ENCODE results near the gene KIF6.
A peak's percentile ranks its signal among the peaks of the same experiment; 100 is the strongest.
"Not testable (repeated sequence)": the region's sequence is repeated elsewhere in the genome, so short reads cannot be mapped to it uniquely, and the experiment has no call there.

The KIF6 gene

DNA sequence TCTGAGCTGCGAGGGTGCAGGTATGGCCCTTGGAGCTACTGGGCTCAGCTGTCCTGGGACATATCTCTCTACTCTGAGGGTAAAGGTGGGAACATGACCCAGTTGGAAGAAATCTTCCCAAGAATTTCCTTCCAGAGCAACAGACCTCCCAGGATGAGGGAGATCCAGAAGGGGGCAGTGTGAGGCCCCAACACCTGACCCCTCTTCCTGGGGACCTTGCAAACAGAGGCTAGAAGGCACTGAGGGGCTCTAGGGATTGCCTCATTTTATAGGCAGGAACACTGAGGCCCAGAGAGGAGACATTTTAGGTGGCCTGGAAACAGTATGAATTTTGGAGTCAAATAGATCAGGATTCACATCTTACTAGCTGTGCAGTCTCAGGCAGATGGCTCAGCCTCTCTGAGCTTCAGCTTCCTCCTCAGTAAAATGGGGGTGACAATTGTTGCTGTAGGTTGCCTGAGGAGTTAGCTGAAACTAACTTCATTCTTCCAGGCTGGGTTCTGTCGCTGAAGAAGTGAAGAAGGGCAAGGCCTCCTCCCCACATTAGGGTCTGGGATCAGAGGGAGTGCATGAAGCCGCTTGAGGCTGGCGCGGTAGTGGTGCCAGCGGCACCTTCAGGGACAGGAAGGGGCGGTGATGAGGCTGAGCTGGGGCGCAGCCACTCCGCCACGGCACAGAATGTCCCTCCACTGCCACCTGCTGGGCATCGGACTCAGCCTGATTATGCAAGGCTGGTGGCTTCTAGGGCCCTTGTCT is 422.4 kb downstream of the KIF6 start:
- peak; percentile 67 to 83 (median 78) for DNase-seq

DNA sequence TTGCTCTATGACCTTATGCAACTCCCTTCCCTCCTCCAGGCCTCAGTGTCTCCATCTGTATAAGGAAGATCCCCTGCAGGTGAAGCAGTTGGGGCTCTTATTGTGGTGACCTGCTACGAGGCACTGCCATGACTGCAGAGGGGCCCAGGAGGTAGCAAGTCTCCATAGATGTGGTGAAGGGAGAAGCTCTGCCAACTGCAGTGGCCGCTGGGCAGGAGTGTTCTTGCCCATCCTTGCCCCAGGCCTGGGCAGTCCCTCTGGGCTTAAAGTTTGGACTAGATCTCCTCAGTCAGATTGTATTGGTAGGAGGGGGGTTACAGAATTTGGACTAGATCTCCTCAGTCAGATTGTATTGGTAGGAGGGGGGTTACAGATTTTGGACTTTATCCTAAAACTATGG is 423.2 kb downstream of the KIF6 start:
- no peak for DNase-seq

DNA sequence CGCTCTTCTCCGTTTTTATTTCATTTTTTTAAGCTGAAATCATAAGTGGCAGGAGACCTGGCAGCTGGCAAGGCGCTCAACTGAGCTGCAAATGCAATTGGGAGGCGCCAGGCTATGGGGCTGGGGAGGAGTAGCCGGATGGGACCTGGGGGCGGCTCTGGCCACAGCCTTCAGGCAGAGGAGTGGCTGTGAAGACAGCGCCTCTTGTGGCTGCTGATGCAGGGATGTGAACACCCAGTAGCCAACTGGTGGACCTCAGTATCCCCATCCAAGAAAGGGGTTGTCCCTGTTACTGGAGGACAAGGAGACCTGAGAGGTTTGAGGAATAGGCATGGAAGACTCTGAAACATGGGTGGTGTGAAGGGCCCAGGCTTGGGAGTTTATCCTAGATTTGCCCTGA is 423.6 kb downstream of the KIF6 start:
- no peak for DNase-seq

DNA sequence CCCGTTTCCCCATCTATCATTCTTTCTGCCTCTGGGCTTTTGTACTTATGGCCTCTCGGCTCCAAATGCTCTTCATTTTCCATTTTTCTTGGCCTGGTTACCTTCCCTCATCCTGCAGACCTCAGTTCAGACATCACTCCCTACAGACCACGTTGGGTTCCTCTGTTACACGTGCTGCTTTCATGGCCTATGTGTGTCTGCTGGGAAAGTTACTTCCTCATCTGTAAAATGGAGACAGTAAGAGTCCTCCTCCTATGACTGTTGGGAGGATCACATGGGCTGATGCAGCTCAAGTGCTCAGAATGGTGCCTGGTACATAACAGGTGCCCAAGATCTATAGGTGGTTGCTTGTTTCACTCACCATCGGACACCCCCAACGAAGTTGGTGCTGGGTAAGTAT is 424.5 kb downstream of the KIF6 start:
- no peak for DNase-seq

DNA sequence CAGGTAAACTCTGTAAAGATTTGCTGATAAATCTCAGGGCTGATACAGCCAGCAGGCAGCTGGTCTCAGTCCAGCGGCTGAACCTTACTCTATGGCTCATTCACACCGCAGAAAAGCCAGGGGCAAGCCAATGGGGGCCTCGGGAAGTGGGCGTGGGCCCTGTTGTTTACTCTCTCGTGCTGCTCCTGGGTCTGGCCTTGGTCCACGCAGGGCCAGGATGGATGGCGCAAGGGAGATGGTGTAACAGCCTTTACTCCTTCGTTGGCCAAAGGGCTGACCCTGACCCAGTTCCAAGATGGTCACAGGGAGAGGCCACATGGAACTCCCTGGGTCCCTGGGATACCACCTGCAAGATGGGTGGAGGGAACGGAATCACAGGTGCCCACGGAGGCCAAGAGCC is 427.1 kb downstream of the KIF6 start:
- DNase-seq, result no peak

DNA sequence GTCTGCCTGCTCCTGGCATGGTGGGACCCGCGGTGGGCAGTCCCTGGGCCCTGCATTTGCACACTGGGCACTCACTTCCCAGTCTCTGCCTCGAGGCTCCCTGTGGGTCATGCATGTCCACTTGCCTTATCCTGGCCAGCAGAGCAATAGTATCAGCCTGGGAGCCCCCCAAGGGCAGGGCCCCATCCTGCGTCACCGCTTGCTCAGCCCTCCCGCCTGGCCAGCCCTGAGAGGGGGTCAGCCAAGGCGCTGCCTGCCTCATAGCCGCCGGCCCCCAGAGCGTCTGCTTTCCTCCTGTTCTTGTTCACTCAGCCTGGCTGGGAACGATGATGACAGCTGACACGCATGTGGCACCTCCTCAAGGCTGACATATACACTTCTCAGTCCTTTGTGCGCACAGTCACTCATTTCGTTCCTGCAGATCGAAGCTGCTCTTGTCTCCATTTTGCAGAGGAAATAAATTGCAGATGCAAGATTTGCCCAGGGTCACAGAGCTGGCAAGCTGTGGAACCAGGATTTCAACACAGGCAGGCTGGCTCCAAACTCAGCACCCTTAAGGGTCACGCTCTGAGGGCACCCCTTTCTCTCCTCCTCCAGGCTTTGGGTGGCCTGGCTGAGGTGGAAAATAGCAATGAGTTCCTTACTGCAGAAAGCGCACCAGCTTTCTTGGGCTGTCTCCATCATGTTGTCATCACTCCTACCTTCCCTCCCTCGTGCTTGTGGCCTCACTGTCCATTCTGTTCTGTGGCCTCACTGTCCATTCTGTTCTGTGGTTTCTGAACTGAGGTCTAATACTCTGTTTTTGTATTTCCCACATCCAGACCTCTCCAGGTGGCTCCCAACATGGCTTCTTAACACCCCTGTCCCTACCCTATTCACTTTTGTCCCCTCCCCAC is 428.2 kb downstream of the KIF6 start:
- DNase-seq, result no peak

DNA sequence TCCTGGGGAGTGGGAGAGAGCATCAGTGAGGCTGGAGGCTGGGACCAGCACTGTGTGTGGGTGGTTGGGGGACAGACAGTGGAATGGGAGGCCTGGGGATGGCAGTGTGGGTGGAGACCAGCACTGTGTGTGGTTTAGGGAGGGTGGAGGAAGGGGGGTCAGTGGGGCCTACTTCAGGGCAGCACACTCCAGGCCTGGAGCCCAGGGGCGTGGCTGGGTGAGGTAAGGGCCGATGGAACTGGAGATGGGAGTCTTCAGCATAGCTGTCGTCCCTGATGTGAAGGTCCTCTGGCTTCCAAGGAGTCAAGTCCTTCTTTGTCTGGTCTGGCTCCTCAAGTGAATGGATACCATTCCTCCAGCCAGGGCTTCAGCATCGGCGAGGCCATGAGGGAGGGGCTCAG is 429.6 kb downstream of the KIF6 start:
- DNase-seq, result no peak

DNA sequence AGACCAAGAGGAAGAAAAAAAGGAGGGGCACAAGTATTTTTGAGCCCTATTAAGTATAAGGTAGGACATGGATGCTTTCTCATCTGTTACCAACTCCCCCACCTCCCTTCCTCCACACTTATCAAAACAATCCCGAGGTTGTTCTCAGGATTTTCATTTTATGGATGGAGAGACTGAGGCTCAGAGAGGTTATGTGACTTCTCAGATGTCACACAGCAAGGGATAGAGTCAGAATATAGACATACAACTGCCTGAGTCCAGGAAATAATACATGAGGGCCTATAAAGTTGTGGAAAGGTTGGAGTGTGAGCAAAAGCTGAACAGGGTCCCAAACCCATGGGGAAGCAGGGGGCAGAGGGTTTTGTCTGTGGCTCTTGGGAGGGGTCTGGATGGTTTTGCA is 430.3 kb downstream of the KIF6 start:
- no peak for DNase-seq

DNA sequence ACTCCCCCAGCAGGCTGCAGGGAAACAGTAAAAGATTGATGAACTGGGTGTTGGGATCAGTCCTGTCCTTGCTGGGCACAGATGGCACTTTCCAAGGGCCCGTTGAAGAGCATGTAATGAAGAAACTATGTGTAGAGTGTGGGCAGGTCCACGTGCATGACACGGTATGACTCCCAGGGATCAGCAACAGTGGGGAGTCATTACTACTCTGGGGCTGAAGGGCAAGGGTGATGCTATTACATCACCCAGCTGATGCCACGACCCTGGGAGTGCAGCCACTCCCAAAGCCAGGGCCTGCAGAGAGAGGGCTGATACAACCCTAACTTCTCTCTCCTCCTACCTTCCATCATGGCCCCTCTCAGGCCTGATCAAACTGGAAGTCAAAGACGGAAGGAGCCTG is 431.1 kb downstream of the KIF6 start:
- DNase-seq, result no peak

DNA sequence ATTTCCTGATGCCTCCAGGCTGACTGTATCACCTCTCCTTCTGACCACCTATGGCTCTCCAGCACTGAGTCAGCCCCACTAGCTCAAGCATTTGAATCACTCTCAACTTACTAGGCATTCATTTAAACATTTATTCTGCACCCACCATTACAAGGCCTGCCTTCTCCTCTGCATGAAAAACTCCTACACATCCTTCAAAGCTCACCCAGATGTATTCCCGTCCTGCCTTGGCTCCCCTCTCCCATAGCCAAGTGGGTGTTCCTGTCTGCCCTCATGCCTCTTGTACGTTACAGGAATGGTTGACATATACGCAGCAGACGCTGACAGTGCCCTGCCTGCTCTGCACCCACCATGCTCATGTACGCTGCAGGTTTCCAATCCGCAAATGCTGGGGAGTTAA is 432.6 kb downstream of the KIF6 start:
- no peak for DNase-seq

DNA sequence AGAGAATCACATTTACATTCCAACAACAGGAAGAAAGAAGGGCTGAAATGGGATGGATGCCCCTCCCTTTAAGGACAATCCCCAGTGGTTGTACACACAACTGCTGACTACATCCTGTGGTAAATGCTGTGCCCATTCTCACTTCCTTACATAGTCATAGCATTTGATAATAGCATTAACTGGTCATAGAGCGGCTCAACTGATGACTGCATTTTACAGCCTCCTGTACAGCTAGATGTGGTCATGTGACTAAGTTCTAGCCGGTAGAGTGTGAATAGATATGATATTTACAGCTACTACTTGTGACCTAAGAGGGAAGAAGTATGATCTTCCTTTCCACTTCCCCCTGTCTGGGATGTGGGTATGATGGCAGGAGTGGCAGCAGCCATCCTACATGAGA is 435.7 kb downstream of the KIF6 start:
- no peak for DNase-seq

DNA sequence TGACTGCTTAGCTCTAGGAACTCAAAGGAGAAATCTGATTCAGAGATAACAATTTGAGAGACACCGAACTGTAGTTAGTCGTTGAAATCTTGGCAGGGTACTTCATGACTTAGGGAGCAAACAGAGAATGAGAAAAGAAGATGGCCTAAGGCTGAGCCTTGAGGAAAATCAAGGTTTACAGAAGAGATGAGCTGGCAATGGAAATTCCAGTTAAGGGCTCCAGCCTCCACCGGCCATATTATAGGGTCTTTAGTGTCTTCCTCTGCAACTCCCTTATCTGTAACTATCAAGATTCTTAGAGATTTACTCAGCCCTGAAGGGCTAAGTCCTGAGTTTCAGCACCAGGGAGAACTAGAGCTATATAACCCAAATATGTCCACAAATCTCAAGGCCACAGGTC is 437.6 kb downstream of the KIF6 start:
- DNase-seq, result no peak

DNA sequence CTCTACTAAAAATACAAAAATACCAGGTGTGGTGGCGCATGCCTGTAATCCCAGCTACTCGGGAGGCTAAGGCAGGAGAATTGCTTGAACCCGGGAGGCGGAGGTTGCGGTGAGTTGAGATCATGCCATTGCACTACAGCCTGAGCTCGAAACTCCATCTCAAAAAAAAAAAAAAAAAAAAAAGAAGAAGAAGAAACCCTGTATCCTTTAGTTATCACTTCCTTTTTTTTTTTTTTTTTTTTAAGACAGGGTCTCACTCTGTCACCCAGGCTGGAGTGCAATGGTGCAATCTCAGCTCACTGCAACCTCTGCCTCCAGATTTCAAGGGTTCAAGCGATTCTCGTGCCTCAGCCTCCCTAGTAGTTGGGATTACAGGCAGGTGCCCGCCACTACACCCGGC is 438.6 kb downstream of the KIF6 start:
- not testable (repeated sequence) for DNase-seq

DNA sequence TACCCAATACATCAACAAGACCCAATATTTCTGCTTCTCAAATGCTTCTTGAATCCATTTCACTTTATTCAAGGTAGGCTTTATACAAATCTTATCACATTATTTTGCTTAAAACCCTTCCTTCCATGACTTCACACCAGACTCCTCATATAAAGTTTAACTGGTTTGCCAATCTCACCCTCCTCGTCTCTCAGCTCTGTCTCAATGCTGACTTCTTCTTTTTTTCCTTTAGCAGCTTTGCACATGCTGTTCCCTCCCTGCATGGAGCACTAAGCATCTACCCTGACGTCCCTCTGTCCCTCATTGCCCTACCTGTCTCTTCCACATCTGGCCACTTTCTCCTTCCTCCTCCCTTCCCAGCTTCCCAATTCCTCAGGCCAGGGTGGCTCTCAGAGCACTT is 442.4 kb downstream of the KIF6 start:
- DNase-seq, result no peak

DNA sequence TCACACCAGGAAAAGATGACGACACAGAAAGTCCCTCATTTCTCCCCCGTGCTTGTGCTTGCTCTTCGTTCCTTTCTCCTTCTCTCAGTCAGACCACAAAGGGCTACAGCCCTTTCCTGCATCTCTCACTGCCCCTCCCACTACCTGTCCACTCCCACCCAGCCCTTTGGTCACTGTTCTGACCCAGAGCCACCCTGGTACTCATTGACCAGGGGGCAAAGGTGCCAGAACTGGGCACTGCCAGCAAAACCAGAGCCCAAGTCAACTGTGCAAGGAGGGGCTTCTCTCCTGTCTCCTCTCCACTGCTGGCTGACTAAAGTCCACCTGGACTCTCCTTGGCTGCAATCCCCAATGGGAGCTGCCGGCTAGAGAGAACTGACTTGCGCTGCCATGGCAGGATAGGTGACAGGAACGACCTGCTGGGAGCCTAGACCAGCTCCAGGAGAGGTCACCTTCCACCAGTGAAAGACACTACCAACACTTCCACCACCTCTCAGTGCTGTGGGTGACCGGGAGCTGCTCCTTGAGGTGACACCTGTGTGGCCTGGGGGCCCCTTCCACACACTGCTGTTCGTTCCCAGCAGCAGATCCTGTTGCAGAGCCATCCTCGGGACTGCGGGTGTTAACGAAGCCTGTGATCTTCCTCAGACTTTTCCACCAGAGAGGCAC is 443.8 kb downstream of the KIF6 start:
- DNase-seq, result no peak

DNA sequence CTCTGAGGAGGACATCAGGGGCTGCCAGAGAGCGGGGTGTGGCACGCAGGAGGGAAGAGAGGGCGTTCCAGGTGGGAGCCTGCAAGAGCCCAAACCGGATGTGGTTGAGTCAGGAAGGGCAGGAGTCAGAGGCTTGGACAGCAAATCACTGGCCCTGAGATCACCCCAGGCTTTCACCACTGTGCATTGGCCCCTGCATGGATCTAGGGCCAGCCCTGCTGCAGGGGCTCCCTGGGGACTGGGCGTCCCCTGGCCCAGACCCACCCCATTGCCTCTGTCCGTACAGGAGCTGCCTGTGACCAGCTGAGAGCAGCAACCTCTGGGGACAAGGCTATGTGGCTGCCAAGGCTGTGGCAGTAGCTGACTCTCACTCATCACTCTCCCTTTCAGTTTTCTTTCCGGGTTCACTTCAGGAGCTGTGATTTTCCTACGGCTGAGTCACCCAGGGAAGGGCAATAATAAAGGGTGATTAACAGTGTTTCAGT is 444.9 kb downstream of the KIF6 start:
- no peak for DNase-seq

All from activated naive CD4-positive, alpha-beta T cell (primary cell).